ENCODE results near the gene MIGA2. TPM values are rescaled to one million over a fixed set of nuclear protein-coding genes. Genes with fewer than 3 reads are reported as not detected.
"Not testable (repeated sequence)": the region's sequence is repeated elsewhere in the genome, so short reads cannot be mapped to it uniquely, and the experiment has no call there.

The MIGA2 gene
- total RNA-seq, 2 experiments from 2014 or later, result 34.6 to 35.8 TPM

GRCh38 chr9:129002992-129003391 lies 33.4 kb upstream of the MIGA2 start:
- ChIA-PET CTCF (interaction anchor here (1.6 kb wide), 1 partner anchor 12 kb away, joined by 3 read pairs; no protein-coding TSS in a partner anchor), POLR2A (interaction anchor here (0.5 to 1.0 kb wide), 3 partner anchors 32 to 808 kb away, joined by 3 to 4 read pairs (median 3); no protein-coding TSS in a partner anchor)
- H3K27ac Mint-ChIP-seq, result no peak overlapping the region

GRCh38 chr9:129004173-129004572 lies 32.3 kb upstream of the MIGA2 start:
- H3K36me3 Mint-ChIP-seq (ENCODE audit: low read depth), result peaks cover 48% of the 10 kb centered on the region
- ATAC-seq; H3K4me3 Mint-ChIP-seq; intact Hi-C loops (cut with micrococcal nuclease); H3K27me3 Mint-ChIP-seq; H3K4me1 Mint-ChIP-seq (ENCODE audit: low read depth); H3K9me3 Mint-ChIP-seq; DNase-seq; H3K27ac Mint-ChIP-seq: not testable (repeated sequence)
- ChIA-PET CTCF (interaction anchor here (0.6 to 1.6 kb wide), 5 partner anchors 11 to 912 kb away, joined by 3 read pairs; partner anchors contain the start of gene SH3GLB2), POLR2A (interaction anchor here (0.6 to 1.0 kb wide), 3 partner anchors 15 to 311 kb away, joined by 3 read pairs; no protein-coding TSS in a partner anchor)

More at GRCh38 chr9:129002992-129003391, 33.4 kb upstream of the MIGA2 start:
- Mint-ChIP-seq H3K36me3 (ENCODE audit: low read depth) (peaks cover 53% of the 10 kb centered on the region), H3K27me3 (no peaks in the 10 kb centered on the region), H3K4me3 (no peak overlapping the region), H3K4me1 (ENCODE audit: low read depth) (no peaks in the 10 kb centered on the region), H3K9me3 (no peaks in the 10 kb centered on the region)
- DNase-seq (no peak), ATAC-seq (no peak)
- intact Hi-C loops (cut with micrococcal nuclease), result no loop called here
- TF ChIP-seq CTCF (IDR thresholded peaks at IDR 0.05), result no peak

- no peak for TF ChIP-seq CTCF (IDR thresholded peaks at IDR 0.05)
- H3K36me3 Mint-ChIP-seq (ENCODE audit: low read depth), result peaks cover 38% of the 10 kb centered on the region
- ChIA-PET CTCF (interaction anchor here (1.2 to 1.7 kb wide), 4 partner anchors 9 to 19 kb away, joined by 3 to 6 read pairs (median 4); no protein-coding TSS in a partner anchor), POLR2A (interaction anchor here (0.7 to 1.2 kb wide), 3 partner anchors 16 to 77 kb away, joined by 3 to 5 read pairs (median 3); no protein-coding TSS in a partner anchor)
- no peaks in the 10 kb centered on the region for H3K27me3 Mint-ChIP-seq
- intact Hi-C loops (cut with micrococcal nuclease), result no loop called here
- DNase-seq, result no peak
- H3K4me1 Mint-ChIP-seq (ENCODE audit: low read depth), result no peaks in the 10 kb centered on the region
- ATAC-seq, result no peak
- peak overlapping the region; percentile 30 for H3K27ac Mint-ChIP-seq
- no peaks in the 10 kb centered on the region for H3K9me3 Mint-ChIP-seq
- H3K4me3 Mint-ChIP-seq, result no peak overlapping the region
Observed at GRCh38 chr9:129005336-129005997, 31.0 kb upstream of the MIGA2 start.

GRCh38 chr9:129006328-129007034 lies 29.9 kb upstream of the MIGA2 start:
- Mint-ChIP-seq H3K4me3 (no peak overlapping the region), H3K27ac (no peak overlapping the region), H3K27me3 (no peaks in the 10 kb centered on the region), H3K9me3 (no peaks in the 10 kb centered on the region), H3K4me1 (ENCODE audit: low read depth) (no peaks in the 10 kb centered on the region), H3K36me3 (ENCODE audit: low read depth) (peaks cover 29% of the 10 kb centered on the region)
- POLR2A ChIA-PET, result interaction anchor here (0.7 to 1.2 kb wide), 3 partner anchors 16 to 33 kb away, joined by 3 read pairs; no protein-coding TSS in a partner anchor
- TF ChIP-seq CTCF (IDR thresholded peaks at IDR 0.05), result peak; percentile 73
- CTCF ChIA-PET, result interaction anchor here (0.9 to 1.7 kb wide), 7 partner anchors 9 to 78 kb away, joined by 3 to 6 read pairs (median 4); partner anchors contain the start of gene SH3GLB2
- DNase-seq, result peak; percentile 64
- intact Hi-C loops (cut with micrococcal nuclease), result no loop called here
- peak; percentile 80 for ATAC-seq

- no peak for ATAC-seq
- Mint-ChIP-seq H3K36me3 (ENCODE audit: low read depth) (peaks cover 30% of the 10 kb centered on the region), H3K27ac (no peak overlapping the region), H3K27me3 (no peaks in the 10 kb centered on the region), H3K4me1 (ENCODE audit: low read depth) (no peaks in the 10 kb centered on the region), H3K9me3 (no peaks in the 10 kb centered on the region), H3K4me3 (no peak overlapping the region)
- no peak for DNase-seq
- POLR2A ChIA-PET, result interaction anchor here (0.7 to 1.4 kb wide), 6 partner anchors 8 to 34 kb away, joined by 3 to 4 read pairs (median 3); no protein-coding TSS in a partner anchor
- CTCF ChIA-PET, result interaction anchor here (0.8 to 1.4 kb wide), 7 partner anchors 8 to 79 kb away, joined by 3 to 4 read pairs (median 3); partner anchors contain the start of genes DOLPP1 and SH3GLB2
- intact Hi-C loops (cut with micrococcal nuclease), result no loop called here
- peak; percentile 28 for TF ChIP-seq CTCF (IDR thresholded peaks at IDR 0.05)
Observed at GRCh38 chr9:129007035-129007765, 29.2 kb upstream of the MIGA2 start.
